Measurements from ENCODE around the gene PDE6G.
"Not testable (repeated sequence)": the region's sequence is repeated elsewhere in the genome, so short reads cannot be mapped to it uniquely, and the experiment has no call there.

The PDE6G gene

DNA sequence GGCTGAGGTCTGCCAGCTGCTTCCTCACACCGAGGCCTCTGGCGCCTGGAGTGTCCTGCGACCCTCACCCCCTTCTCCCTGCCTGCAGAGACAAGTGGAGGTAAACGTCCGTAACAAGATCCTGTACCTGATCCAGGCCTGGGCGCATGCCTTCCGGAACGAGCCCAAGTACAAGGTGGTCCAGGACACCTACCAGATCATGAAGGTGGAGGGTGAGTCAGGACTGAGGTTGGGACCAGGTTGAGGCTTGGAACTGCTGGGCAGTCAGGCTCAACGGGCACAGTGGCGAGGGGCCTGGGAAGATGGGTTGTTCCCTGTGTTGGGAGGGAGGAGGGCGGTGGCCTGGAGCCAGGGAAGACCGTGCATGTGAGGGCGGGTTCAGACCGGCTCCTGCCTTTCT, 32.3 kb upstream of the PDE6G start:
- FAIRE-seq (no peak), DNase-seq (ENCODE audit: extremely low spot score, insufficient read length, low read depth) (no peak)

GRCh38 chr17:81687770-81688541, 31.6 kb upstream of the PDE6G start:
- no peak for DNase-seq (ENCODE audit: extremely low spot score, insufficient read length, low read depth)
- FAIRE-seq: no peak

GRCh38 chr17:81686614-81687013, 30.3 kb upstream of the PDE6G start:
- DNase-seq (ENCODE audit: extremely low spot score, insufficient read length, low read depth): no peak
- FAIRE-seq: no peak

DNA sequence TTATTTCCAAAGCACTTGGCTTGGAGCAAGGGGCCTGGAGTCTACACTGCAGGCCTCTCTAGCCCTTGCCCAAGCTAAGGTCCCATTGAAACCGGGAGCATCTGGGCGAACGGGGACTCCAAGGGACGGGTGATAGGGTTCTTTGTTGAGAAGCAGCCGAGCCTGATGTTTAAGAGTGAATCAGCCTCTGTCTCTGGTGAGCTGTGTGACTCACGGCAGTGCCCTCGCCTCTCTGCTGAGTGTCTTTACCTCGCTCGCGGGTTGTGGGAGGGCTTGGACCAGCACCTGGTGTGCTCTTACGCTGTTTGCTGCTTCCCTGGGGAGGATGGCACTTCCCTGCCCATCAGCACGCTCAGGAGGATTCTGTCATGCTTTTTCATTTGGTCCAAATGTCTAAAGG, 28.8 kb upstream of the PDE6G start:
- DNase-seq (ENCODE audit: extremely low spot score, insufficient read length, low read depth) (no peak), FAIRE-seq (no peak)

DNA sequence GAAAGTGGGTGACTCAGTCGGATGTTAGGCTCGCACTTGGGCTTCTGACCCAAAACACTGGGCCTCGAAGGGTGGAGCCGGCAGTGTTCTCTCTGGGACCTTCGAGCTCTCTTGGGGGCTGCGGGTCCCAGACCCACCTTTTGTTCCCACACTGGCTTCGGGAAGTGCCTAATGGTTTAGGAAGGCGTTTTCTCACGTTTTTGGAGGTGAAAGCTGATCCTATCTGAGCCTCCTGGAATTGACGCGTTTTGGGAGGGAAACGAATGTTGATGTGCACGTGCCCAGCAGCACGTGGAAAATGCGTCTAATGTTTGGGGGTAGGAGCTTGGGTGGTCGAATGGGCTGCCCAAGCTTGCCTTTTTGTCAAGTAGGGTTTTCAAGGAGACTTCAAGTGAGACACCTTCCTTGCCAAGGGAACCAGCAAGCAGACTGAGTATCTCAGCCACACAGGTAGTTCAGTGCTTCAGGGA, 28.1 kb upstream of the PDE6G start:
- FAIRE-seq (no peak), DNase-seq (ENCODE audit: extremely low spot score, insufficient read length, low read depth) (no peak)

GRCh38 chr17:81683584-81684441, 27.5 kb upstream of the PDE6G start, which contains the start of the genes ARL16 and HGS:
ARL16 (minus strand) TSS chr17:81683797; CDS start chr17:81683753, 44 bp downstream.
HGS (plus strand) TSS chr17:81684011; CDS start chr17:81684067, 56 bp downstream.
- DNase-seq (ENCODE audit: extremely low spot score, insufficient read length, low read depth): peak; percentile 99
- peak; percentile 98 for FAIRE-seq

- DNase-seq (ENCODE audit: extremely low spot score, insufficient read length, low read depth) (no peak), FAIRE-seq (no peak)
Measured at GRCh38 chr17:81683208-81683583, 26.9 kb upstream of the PDE6G start.

DNA sequence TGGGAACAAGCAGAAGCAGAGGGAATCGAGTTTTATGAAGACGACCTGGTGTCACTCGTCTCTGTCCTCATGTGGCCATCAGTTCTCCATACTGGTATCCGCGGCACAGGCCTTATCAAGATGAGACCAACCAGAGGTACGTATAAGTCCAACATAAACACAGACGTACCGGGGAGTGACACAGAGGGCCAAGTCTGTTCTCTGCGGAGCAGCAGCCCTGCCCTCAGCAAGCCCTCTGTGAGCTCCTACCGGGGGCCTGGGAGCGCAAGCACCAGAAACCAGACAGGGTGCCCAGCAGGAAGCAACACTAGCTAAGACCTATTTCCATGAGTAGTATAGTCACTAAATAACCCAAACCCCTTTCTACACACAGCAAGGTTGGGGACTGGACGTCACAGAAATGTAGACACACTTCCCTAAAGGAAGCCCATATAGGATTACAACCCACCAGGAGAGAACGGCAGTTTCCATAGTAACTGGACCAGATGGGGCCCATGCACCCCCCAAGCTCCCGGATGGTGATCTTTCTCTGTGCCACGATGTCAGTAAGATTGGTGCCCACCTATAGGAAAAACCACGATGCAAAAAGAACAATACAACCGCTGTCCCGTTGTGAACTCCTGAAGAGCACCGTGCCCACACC, 26.3 kb upstream of the PDE6G start:
- FAIRE-seq (no peak), DNase-seq (ENCODE audit: extremely low spot score, insufficient read length, low read depth) (no peak)

- FAIRE-seq: no peak
Measured at GRCh38 chr17:81681672-81682071, 25.3 kb upstream of the PDE6G start.

GRCh38 chr17:81680150-81680549, 23.8 kb upstream of the PDE6G start:
- FAIRE-seq (no peak), DNase-seq (ENCODE audit: extremely low spot score, insufficient read length, low read depth) (no peak)

More at GRCh38 chr17:81681672-81682071, 25.3 kb upstream of the PDE6G start:
- no peak for DNase-seq (ENCODE audit: extremely low spot score, insufficient read length, low read depth)

GRCh38 chr17:81676906-81677305, 20.6 kb upstream of the PDE6G start:
- FAIRE-seq (no peak), DNase-seq (ENCODE audit: extremely low spot score, insufficient read length, low read depth) (no peak)

GRCh38 chr17:81675515-81676221, 19.3 kb upstream of the PDE6G start:
- not testable (repeated sequence) for DNase-seq (ENCODE audit: extremely low spot score, insufficient read length, low read depth)
- peak; percentile 85 for FAIRE-seq

DNA sequence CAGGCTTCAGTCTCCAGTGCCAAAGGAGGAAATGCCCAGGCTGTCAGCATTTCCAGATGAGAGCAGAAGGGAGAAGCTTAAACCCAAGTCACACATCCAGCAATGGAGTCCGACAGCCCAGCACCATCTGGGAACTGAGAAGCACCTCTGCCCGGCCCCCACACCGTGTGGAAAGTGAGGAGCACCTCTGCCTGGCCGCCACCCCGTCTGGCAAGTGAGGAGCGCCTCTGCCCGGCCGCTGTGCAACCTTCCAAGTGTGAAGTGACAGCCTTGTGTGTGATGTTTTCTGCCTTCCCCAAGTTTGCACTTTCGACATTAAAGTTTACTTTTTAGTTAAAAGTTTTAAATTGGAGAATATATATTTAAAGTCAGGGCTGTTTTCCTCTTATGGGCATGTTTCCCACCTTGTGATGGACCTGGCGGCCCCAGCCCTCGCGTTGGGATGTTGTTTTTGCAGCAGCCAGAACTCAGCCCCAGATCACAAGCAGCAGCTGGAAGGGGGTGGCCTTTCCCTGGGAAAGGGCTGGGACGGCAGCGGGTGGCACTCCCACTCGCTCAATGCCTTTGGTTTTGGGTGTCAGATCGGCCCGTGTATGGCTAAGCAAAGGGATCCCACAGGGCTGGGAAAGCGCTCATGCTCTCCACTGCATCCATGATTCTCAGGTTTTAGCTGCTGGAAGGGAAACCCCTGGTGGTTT, 17.4 kb upstream of the PDE6G start:
- FAIRE-seq: no peak
- DNase-seq (ENCODE audit: extremely low spot score, insufficient read length, low read depth): no peak

- DNase-seq (ENCODE audit: extremely low spot score, insufficient read length, low read depth) (no peak), FAIRE-seq (no peak)
Measured at GRCh38 chr17:81672954-81673353, 16.6 kb upstream of the PDE6G start.

DNA sequence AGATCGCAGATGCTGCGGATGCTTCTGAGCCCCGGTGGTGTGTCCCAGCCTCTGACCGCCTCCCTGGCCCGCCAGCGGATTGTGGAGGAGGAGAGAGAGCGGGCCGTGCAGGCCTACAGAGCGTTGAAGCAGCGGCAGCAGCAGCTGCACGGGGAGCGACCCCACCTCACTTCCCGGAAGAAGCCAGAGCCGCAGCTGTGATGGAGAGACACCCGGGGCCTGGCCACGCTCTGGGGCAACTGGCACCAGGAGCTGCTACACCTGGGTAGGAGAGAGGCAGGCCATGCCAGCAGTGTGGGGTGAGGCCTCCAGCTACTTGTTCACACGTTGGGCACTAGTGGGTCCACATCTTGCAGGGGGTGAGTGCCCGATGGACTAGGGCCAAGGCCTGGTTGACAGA, 16.2 kb upstream of the PDE6G start:
- FAIRE-seq: no peak
- no peak for DNase-seq (ENCODE audit: extremely low spot score, insufficient read length, low read depth)

DNA sequence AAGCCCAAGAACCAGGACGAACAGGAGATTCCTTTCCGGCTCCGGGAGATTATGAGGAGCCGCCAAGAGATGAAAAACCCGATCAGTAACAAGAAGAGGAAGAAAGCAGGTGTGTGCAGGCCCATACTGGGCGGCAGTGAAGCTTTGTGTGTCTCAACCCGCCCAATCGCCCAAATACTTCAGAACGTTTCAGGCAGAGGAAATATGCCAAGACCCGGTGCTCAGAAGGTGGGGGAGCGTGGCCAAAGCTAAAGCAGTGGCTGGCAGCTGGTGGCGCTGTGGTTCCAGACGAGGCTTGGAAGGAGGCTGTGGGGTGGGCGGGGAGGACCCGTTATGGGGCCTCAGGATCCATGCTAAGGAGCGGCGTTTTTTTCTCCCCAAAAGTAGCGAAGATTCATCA, 11.4 kb upstream of the PDE6G start:
- no peak for FAIRE-seq
- DNase-seq (ENCODE audit: extremely low spot score, insufficient read length, low read depth): no peak

GRCh38 chr17:81666342-81667191, 10.2 kb upstream of the PDE6G start, which contains the start of the genes CCDC137 and OXLD1:
CCDC137 (plus strand) TSS chr17:81666737; CDS start chr17:81666767, 30 bp downstream.
OXLD1 (minus strand) TSS chr17:81666605; CDS start chr17:81666577, 28 bp downstream.
- peak; percentile 95 for FAIRE-seq
- peak; percentile 97 for DNase-seq (ENCODE audit: extremely low spot score, insufficient read length, low read depth)

DNA sequence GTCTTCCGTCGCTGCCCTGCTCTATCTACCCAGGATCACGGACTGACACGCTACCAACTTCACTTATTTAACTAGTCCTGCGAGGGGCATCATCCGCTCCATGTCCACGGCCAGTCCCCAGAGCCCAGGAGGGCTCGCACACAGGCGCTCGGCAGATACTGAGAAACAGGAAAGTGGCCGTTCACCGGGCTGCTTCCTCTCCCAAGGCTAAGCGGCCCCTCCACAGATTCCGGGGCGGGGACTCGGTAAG, 9.7 kb upstream of the PDE6G start:
- no peak for DNase-seq (ENCODE audit: extremely low spot score, insufficient read length, low read depth)
- no peak for FAIRE-seq

Measured in GM18507 (cell line).